Activated CD8-positive, alpha-beta memory T cell treated with anti-CD3 and anti-CD28 coated beads, Interleukin-2, amount 50 U/mL, for 24 hours (primary cell): ENCODE data around the gene ZNF460.
"Not testable (repeated sequence)": the region's sequence is repeated elsewhere in the genome, so short reads cannot be mapped to it uniquely, and the experiment has no call there.

ENCODE experiments used
- DNase-seq: peaks from one replicate; pipeline ENCODE4 v3.0.0-alpha.2; 2020; ENCODE audit errors: extremely low read depth

The ZNF460 gene

GRCh38 chr19:57280165-57280961 is at the start of gene ZNF460:
Gene ZNF460 (plus strand): TSS chr19:57280485. CDS start chr19:57280807, 322 bp downstream.
- DNase-seq: peak; percentile 93

DNA sequence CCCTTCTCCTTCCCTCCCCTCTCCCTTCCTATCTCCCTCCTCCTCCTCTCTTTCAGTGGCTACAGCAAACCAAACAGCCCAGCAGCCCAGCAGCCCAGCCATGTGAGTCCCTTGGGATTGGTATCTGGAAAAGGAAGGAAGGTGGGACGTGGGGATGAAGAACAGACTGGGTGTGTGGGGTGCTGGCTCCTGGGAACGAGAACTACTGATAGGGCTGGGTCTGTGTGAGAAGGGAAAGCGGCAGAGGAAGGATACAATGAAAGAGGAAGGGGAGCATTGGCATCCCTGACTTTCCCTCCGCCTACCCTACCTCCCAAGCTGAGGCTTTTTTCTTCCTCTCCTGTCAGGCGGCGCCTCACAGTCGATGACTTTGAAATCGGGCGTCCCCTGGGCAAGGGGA is 48.6 kb upstream of the ZNF460 start:
- no peak for DNase-seq

DNA sequence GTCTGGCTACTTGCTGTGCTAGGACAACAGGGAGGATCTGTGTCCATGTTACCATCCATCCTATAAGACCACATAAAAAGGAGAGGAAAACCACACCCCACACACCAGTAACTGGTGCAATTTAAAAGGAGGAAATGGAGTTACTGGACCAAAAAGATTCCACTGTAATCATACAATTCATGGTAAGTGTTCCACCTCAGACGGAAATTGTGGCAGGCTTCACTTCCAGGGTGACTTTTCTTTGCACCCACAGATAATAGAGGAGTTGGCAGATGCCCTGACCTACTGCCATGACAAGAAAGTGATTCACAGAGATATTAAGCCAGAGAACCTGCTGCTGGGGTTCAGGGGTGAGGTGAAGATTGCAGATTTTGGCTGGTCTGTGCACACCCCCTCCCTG is 47.1 kb upstream of the ZNF460 start:
- no peak for DNase-seq

DNA sequence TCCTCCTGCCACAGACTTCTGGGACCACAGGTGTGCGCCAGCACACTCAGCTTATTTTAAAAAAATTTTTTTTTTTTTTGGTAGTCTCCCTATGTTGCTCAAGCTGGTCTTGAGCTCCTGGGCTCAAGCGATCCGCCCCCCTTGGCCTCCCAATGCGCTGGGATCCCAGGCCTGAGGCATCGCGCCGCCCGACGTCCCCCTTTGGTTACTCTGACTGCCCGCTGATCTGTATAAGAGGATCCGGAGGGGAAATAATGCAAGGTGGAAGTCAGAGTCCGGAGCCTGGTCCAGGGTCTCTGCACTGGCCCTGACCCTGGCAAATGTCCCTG is 40.3 kb upstream of the ZNF460 start:
- DNase-seq: no peak

GRCh38 chr19:57240311-57241090 is 39.8 kb upstream of the ZNF460 start, which contains the start of gene ZNF805:
Gene ZNF805 (plus strand): TSS chr19:57240632. CDS start chr19:57240892, 260 bp downstream.
- DNase-seq: peak; percentile 90

- DNase-seq: no peak
Measured at GRCh38 chr19:57241176-57241575, 39.1 kb upstream of the ZNF460 start.

GRCh38 chr19:57242821-57243220 is 37.5 kb upstream of the ZNF460 start:
- DNase-seq: no peak

DNA sequence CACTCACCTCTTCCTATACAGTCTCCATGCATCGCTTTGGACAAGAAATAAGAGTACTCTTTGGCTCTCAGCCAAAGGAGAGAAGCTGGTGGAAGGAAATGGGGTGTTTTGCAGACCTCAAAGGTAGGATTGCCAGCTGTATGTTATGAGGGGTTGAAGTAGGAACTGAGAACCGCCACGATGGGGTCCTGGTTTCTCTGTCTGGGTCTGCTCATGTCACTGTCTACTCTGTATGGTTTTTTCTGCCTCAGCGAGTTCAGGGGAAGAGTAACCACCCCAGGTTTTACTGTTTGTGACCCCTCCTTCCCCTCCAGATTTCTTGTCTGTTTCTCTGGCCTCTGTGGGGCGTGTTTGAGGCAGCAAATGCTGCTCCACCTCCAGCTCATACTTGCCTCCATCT is 35.8 kb upstream of the ZNF460 start:
- no peak for DNase-seq

DNA sequence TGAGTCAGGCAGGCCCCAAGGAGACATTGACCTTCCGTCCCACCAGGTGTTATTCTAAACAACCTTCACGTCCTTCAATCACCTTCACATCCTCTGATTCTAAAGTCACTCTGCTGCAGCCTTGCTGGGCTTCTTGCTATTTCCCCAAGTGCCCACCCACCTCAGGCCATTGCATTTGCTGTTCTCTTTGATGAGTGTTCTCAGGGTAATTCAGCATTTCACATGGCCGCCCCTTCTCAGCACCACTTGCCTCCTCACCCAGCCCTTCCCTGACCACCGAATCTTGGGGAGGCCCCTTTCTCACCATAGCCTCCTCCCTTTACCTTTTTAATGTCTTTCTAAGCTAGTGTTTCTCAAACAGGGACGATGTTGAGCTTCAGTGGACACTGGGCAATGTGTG is 35.2 kb upstream of the ZNF460 start:
- DNase-seq: no peak

DNA sequence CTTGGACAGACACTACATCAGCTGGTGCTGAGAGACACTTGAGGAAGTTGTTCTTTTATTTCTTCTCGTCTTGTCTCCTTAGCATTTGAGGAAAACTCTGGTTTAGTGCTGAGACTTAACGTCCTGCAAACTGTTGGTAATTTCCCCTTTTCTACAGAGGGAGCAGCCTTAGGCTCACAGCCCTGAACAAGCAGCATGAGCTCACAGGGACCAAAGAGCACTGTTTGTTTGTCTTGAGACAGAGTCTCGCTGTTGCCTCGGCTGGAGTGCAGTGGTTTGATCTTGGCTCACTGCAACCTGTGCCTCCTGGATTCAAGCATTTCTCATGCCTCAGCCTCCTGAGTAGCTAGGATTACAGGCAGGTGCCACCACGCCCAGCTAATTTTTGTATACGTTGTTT is 34.3 kb upstream of the ZNF460 start:
- DNase-seq: no peak

GRCh38 chr19:57248646-57249045 is 31.6 kb upstream of the ZNF460 start:
- DNase-seq: no peak

GRCh38 chr19:57249329-57249728 is 31.0 kb upstream of the ZNF460 start:
- DNase-seq: no peak

DNA sequence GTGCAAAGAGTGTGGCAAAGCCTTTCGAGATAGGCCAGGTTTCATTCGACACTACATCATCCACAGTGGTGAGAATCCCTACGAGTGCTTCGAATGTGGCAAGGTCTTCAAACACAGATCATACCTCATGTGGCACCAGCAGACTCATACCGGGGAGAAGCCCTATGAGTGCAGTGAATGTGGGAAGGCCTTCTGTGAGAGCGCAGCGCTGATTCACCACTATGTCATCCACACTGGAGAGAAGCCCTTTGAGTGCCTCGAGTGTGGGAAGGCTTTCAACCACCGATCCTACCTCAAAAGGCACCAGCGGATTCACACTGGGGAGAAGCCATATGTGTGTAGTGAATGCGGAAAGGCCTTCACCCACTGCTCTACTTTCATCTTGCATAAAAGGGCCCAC is 26.5 kb upstream of the ZNF460 start:
- DNase-seq: not testable (repeated sequence)

GRCh38 chr19:57262044-57262443 is 18.2 kb upstream of the ZNF460 start:
- DNase-seq: no peak

DNA sequence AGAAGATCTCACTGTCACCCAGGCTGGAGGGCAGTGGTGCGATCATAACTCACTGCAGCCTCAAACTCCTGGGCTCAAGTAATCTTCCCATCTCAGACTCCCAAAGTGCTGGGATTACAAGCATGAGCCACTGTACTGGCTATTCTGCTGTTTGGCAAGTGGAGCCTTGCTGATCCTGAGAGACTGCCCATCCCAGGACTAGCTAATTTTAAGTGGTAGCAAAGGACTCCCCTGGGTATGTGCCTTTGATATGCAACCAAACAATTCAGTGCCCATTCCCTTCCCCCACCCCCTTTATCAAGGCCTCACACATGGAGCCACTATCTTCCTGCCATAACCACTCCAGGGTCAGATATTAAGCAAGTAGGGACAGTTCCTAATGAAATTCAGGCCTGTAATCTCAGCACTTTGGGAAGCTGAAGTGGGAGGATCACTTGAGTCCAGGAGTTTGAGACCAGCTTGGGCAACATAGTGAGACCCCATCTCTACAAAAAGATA is 17.0 kb upstream of the ZNF460 start:
- no peak for DNase-seq

GRCh38 chr19:57267291-57267690 is 13.0 kb upstream of the ZNF460 start:
- DNase-seq: no peak

DNA sequence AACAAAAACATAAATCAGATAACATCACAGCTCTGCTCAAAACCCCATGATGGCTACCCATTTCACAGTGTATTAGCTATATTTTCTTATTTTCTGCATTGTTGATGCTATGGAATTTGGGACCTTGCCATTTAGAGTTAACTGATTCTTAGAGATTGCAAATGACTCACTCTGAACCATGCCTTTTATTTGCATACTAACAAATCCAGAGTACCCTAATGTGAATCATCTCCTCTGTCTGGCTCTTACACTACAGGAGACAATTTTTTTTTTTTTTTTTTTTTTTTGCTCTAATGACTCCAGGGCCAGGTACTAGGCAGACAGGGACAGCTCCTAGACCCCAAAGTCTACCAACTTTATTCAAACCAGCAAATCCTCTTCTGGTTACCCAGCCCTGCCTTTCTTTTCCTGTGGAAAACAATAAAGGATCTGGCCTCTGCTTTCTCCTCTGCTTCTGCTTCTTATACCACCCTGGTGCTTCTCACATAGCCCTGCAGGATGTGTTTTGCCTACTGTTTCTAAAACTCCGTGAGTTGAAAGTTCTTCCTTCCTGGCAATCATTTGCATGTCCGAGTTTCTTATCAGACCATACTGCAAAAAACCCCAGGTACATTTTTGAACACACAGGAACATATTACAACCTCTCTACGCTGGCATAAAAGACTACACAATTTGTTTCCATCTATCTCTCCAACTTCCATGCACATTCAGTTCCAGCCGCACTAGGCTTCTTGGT is 10.6 kb upstream of the ZNF460 start:
- DNase-seq: no peak

DNA sequence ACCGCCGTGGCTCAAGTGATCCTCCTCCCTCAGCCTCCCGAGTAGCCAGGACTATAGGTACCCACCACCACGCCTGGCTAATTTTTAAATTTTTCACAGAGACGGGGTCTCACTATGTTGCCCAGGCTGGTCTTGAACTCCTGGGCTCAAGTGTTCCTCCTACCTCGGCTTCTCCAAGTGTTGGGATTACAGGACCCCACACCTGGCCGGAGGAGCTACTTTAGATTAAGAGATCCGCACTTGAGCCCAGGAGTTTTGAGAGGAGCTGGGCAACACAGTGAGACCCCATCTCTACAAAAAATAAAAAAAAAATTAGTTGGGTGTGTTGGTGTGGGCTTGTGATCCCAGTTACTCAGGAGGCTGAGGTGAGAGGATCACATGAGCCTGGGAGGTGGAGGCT is 9.0 kb upstream of the ZNF460 start:
- no peak for DNase-seq

DNA sequence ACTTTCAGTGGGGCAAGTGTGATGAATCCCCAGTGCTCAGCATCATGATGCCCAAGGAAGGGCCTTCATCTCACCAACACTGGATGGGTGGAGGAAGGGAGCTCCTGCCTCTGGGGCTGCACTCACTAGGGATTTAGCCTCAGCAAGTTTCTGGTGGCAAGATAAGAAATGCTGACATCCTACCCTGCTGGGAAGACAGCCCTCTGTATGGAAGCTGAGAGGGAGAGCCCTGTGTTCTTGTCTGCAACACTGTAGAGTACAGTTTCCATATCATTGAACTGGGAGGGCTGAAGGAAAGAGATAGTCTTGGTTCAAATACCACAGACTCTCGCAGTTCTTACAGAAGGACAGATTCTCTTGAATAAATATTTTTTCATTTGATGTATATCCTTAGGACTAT is 7.3 kb upstream of the ZNF460 start:
- DNase-seq: no peak

- DNase-seq: no peak
Measured at GRCh38 chr19:57276430-57276829, 3.9 kb upstream of the ZNF460 start.

DNA sequence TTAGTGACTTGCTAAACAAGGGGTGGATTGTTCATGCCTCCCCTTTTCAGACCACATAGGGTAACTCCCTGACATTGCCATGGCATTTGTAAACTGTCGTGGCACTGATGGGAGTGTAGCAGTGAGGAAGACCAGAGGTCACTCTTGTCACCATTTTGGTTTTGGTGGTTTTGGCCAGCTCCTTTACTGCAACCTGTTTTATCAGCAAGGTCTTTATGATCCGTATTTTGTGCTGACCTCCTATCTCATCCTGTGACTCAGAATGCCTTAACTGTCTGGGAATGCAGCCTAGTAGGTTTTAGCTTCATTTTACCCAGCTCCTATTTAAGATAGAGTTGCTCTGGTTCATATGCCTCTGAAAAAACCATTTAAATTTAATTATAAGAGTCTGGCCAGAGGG is 1.8 kb upstream of the ZNF460 start:
- not testable (repeated sequence) for DNase-seq

DNA sequence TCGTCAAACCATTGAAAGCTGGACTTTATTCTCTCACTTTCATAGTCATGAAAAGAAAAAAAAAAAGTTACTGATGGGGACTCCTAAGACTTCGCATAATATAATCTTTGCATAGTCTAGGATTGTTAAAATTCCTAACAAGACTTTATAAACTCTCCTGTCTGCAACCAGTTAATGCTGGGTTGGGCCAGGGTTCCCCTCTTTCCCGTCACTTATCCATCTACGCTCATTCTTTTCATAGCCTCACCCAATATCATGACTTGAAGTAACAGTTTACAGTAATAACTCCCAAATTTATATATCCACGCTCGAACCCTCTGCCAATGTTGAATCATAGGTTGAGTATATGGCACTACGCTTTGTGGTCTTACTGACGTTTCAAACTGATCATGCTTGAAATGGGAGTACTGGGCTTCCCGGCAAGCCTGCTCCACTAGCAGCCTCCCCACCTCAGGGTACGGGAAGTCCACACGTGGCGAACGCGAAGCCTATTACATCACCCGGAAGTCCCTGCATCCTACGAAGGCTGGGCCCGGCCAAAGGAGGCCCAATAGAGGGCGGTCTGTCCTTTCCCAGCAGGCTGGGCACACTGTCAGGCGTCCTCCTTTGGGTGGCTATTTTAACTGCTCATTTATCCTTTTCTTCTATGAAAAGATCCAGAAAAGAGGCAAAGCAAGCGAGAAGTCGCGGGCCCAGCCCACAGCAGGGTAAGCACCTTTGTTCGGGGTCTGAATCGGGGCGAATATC is 694 bp upstream of the ZNF460 start:
- DNase-seq: peak; percentile 54
